Prostate gland (tissue), 2 donors: ENCODE data around the gene MAB21L1. TPM values are rescaled to one million over a fixed set of nuclear protein-coding genes. Genes with fewer than 3 reads are reported as not detected.

Source experiments
- DNase-seq: peaks from one replicate; pipeline ENCODE4 v3.0.0-alpha.2; 2019; ENCODE audit warnings: low spot score
- H3K27ac ChIP-seq, 2 donors: fragments of 200-600 bp; sonication (generic); 2 replicates each; pipeline ENCODE4 v1.5.1; 2017 to 2019
- H3K27me3 ChIP-seq: fragments of 200-600 bp; sonication (generic); replicated peaks from 2 replicates; pipeline ENCODE4 v1.5.1; 2019; ENCODE audit not compliant: insufficient read depth
- H3K36me3 ChIP-seq, 2 donors: fragments of 200-600 bp; sonication (generic); 1 replicate in 1 of 2; 2 replicates in 1 of 2; pipeline versions ENCODE4 v1.5.1 to v1.8.1; 2017 to 2019
- H3K4me1 ChIP-seq: fragments of 200-600 bp; sonication (generic); replicated peaks from 2 replicates; pipeline ENCODE4 v1.5.1; 2019
- H3K4me3 ChIP-seq, 2 donors: fragments of 200-600 bp; sonication (generic); 2 replicates each; pipeline ENCODE4 v1.5.1; 2017 to 2019
- H3K9me3 ChIP-seq: fragments of 200-600 bp; sonication (generic); 2 replicates; pipeline ENCODE4 v1.5.1; 2017
- POLR2A ChIP-seq: fragments of 450-650 bp; IDR thresholded peaks from one replicate; pipeline ENCODE4 v1.6.1; 2016; ENCODE audit warnings: antibody characterized with exemption, mild to moderate bottlenecking
- POLR2AphosphoS5 ChIP-seq: sonication (generic); formaldehyde crosslinking; IDR thresholded peaks from one replicate; pipeline ENCODE4 v1.6.1; 2017; ENCODE audit warnings: antibody characterized with exemption
- WGBS: methylation state at CpG from one replicate; pipeline ENCODE4 v1.1.5; 2018; 5-methylcytosine and 5-hydroxymethylcytosine counted together
- intact Hi-C: fragments of 100-400 bp; cut with DNase I; formaldehyde crosslinking; loops from one replicate; pipeline ENCODE4 v1.14.2; 2022
- total RNA-seq, 2 donors: library from RNA; depleted of rRNA; stranded (reverse); fragments of >200 nt; gene quantifications; one replicate each; pipeline ENCODE4 v1.1.0, GENCODE V29; 2016
- TF ChIP-seq, protein P1 (sequence below), 4 experiments: fragments of 200-600 bp in 2 of 4; fragments of 450-650 bp in 2 of 4; sonication (generic) in 2 of 4; IDR thresholded peaks; 1 replicate in 3 of 4; 2 replicates in 1 of 4; pipeline ENCODE4 v1.5.1; 2016 to 2019; ENCODE audit warnings: antibody characterized with exemption in 4 of 4, mild to moderate bottlenecking in 2 of 4, moderate library complexity in 2 of 4

MAB21L1 gene
- total RNA-seq, 2 donors from 2014 or later, result 0.51 to 3.1 TPM

DNA sequence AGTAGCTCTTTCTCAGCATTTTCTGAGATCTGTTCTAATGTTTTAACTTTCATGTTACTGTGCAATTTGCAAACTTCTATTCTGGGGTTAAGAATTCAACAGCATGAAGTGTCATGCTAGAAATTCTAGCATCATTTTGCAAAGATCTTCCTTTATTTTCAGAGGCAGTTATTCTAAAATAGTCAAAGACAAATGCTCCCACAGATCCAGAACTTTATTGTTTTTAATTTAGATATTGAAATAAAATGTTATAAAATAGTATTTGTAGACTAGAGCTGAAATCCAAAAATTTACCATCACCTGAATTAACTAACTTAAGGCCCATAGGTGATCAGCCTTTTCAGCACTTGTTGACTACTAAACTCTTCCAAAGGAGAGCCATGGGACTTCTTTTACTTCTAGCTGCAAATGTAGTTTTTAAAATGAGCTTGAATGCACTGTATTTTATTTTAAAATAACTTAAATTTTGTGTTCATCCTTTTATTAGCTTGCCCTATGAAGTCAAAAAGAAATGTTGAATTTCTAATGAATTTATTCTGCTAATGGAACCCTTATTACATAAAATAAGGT lies 3.2 kb downstream of the MAB21L1 start:
- TF ChIP-seq, protein P1, sequence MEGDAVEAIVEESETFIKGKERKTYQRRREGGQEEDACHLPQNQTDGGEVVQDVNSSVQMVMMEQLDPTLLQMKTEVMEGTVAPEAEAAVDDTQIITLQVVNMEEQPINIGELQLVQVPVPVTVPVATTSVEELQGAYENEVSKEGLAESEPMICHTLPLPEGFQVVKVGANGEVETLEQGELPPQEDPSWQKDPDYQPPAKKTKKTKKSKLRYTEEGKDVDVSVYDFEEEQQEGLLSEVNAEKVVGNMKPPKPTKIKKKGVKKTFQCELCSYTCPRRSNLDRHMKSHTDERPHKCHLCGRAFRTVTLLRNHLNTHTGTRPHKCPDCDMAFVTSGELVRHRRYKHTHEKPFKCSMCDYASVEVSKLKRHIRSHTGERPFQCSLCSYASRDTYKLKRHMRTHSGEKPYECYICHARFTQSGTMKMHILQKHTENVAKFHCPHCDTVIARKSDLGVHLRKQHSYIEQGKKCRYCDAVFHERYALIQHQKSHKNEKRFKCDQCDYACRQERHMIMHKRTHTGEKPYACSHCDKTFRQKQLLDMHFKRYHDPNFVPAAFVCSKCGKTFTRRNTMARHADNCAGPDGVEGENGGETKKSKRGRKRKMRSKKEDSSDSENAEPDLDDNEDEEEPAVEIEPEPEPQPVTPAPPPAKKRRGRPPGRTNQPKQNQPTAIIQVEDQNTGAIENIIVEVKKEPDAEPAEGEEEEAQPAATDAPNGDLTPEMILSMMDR (IDR thresholded peaks at IDR 0.05), result no peak
- TF ChIP-seq POLR2AphosphoS5, result no peak
- TF ChIP-seq POLR2A, result no peak
- Histone ChIP-seq H3K36me3 (no peaks in the 10 kb centered on the region), H3K27me3 (peaks cover 13% of the 10 kb centered on the region), H3K4me1 (no peaks in the 10 kb centered on the region), H3K27ac (no peak overlapping the region), H3K9me3 (no peaks in the 10 kb centered on the region), H3K4me3 (no peak overlapping the region)
- intact Hi-C loops, result no loop called here
- DNase-seq, result no peak

DNA sequence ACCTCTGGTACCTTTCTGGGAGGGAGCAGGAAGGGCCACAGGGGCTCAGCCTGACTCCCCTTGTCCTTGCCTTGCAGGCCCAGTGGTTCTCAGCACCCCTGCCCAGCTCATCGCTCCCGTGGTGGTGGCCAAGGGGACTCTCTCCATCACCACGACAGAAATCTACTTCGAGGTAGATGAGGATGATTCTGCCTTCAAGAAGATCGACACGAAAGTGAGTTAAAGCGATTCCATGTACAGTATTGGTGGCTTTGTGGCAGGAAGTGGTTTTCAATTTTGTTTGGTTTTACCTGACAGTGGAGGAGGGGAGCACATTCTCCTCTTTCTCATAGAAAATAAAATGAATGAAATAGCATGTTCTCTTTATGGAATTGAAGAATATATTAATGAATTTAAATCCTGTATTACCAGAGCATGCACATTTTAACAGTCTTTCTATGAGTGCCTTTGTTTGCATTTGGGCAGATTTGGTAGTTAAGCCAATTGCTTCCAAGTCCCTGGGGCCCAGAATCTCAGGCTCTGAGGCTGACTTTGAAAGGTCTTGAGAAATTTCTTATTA lies 4.1 kb downstream of the MAB21L1 start:
- Histone ChIP-seq H3K36me3 (no peaks in the 10 kb centered on the region), H3K9me3 (no peaks in the 10 kb centered on the region), H3K4me3 (no peak overlapping the region), H3K4me1 (no peaks in the 10 kb centered on the region), H3K27me3 (peaks cover 13% of the 10 kb centered on the region), H3K27ac (no peak overlapping the region)
- 65% methylated on average over 7 of the region's 7 CpGs for WGBS
- no peak for TF ChIP-seq POLR2AphosphoS5
- TF ChIP-seq POLR2A, result no peak
- TF ChIP-seq, protein P1 (IDR thresholded peaks at IDR 0.05), result no peak
- no peak for DNase-seq
- intact Hi-C loops, result no loop called here

GRCh38 chr13:35471706-35472322 lies 4.7 kb downstream of the MAB21L1 start:
- no peaks in the 10 kb centered on the region for H3K9me3 ChIP-seq
- TF ChIP-seq POLR2A (no peak), POLR2AphosphoS5 (no peak)
- TF ChIP-seq, protein P1 (IDR thresholded peaks at IDR 0.05), result no peak
- no peak overlapping the region for H3K4me3 ChIP-seq
- WGBS, result 44% methylated on average over 28 of the region's 28 CpGs
- H3K4me1 ChIP-seq, result no peaks in the 10 kb centered on the region
- intact Hi-C loops, result no loop called here
- DNase-seq, result no peak
- H3K36me3 ChIP-seq, result no peaks in the 10 kb centered on the region
- peaks cover 13% of the 10 kb centered on the region for H3K27me3 ChIP-seq
- H3K27ac ChIP-seq, result no peak overlapping the region

DNA sequence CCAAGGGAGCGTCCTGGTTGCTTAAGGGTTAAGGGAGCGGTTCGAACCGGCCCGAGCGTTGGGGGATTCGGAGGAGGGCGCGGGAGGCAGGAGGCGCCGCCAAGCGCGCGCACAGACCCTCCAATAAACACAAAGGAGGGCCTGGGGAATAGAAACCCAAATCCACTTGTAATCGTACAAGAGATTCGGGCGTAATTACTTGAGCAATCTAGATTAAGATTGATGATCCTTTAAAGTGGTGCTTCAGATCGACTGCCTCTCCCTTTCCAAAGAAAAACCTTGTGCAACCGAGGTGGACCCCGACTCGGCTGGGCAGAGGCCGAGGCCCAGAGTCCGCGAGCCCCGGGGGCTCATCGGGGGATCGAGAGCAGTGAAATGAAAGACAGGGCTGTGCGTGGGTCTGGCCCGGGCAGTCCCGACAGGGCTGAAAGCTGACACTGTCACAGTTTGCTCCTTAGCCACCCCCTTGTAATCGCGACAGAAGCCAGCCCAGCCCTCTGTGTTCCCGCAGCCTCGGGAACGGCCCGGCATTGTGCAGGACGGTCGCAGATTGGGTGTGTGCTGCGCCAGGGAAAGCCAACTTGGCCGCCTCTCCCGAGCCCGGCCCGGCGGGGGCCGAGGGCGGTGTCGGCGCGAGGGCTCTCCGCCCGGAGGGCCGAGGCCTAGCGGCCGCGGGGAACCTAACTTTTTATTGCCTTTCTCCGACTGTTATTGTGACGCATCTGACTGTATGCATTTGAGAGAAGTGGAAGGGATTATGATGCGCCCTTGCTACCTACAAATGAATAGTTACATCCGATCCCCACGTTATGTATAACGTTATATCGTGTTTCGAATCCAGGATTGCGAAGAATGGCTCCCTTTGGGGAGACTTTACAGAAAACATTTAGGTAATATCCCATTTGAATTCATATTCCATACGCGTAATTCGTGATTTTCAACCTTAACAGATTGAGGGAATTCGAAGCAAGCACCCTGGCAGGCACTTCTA lies 5.5 kb downstream of the MAB21L1 start:
- Histone ChIP-seq H3K36me3 (no peaks in the 10 kb centered on the region), H3K9me3 (no peaks in the 10 kb centered on the region), H3K27ac (peak overlapping the region; percentile 65 to 73), H3K4me3 (peak overlapping the region; percentile 24 to 26), H3K27me3 (peaks cover 13% of the 10 kb centered on the region), H3K4me1 (no peaks in the 10 kb centered on the region)
- WGBS, result 9% methylated on average over 60 of the region's 68 CpGs
- intact Hi-C loops, result no loop called here
- DNase-seq, result no peak
- TF ChIP-seq, protein P1 (IDR thresholded peaks at IDR 0.05), result no peak
- no peak for TF ChIP-seq POLR2A
- TF ChIP-seq POLR2AphosphoS5, result no peak
